ENCODE results near the gene ZNF593.
A peak's percentile ranks its signal among the peaks of the same experiment; 100 is the strongest.

The ZNF593 gene

DNA sequence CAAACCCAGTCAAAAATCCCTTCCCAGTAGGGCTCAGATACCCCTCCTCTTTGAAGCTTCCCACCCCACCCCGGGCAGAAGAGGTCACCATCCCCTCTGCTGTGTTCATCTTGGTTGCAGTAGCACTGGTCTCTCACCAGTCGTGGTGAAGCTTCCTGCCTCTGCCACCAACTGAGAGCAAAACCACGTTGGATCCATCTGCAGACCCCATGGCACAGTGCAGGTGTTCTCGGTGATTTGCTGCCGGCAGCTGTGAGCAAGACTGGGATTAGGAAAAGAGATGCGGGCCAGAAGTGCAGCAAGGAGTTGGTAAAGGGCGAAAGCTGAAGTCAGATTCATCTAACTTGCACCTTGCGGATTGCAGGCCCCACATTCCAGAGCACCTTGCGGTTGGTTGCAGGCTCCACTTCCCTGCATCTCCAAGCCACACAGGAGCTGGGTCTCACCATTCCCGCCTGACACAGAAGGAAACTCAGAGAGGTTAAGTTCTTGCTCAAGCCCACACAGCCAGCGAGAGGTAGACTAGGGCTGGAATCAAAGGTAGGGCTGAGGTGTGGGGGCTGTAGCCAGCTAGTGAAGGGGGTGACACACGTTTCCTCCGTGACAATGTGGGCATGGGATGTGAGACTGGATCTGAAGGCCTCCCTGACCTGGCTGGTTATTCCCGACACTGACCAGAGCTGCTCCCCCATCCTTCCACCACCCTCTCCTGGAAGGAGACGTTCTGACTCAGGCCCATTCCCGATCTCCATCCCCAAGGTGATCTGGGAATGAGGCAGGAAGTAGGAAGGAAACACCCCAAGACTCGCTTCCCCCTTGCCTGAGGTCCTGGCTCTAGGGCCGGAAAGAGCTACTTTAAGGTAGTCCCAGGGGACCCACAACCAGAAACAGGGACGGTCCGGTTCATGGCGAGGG, 14.1 kb upstream of the ZNF593 start:
- Histone ChIP-seq H3K27me3 (ENCODE audit: control insufficient read depth, insufficient read depth, low read length) (peaks cover 81% of the 10 kb centered on the region), H3K9ac (ENCODE audit: low read depth, low read length) (no peak overlapping the region), H3K4me1 (ENCODE audit: control insufficient read depth, insufficient read depth, low read length) (peaks cover 30% of the 10 kb centered on the region), H3K4me3 (ENCODE audit: low read depth, low read length) (peak overlapping the region; percentile 53), H3K36me3 (ENCODE audit: control insufficient read depth, insufficient read depth, low read length) (no peaks in the 10 kb centered on the region), H3K9me3 (ENCODE audit: control insufficient read depth, insufficient read depth, low read length) (no peaks in the 10 kb centered on the region)

DNA sequence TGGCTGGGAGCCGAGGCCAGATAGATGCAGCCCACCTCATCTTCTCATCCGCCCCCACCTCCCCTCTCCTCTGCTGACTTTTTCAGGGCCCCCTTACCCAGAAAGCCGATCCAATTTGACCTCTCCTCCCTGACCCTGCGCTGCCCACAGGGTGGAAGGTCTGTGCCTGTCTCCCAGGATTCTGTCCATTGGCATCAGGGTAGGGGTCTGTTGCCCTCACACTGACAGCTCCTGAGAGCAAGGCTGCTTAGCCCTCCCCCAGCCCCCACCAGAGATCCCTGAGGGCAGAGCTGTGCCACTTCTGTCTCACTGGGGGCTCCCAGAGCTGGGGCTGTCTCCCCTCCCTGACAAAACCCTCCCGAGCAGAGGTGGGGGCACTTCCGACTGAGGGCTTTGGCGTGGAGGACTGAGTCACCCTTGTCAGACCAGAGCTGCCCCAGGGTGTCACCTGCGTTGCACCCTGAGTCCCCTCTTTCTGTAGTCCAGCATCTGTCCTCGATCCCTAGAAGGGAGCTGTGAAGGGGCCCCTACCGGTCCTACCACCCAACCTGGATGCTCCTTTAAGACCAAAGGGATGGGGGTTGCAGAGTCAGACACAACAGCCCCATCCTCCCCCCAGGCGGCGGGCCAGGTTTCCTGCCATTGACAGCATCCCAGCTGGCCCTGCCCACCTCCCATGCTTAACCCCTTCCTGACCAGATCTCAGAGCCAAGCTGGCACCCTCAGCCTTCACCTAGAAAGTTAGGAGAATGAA, 13.2 kb upstream of the ZNF593 start:
- H3K27me3 ChIP-seq (ENCODE audit: control insufficient read depth, insufficient read depth, low read length), result peaks cover 84% of the 10 kb centered on the region
- H3K36me3 ChIP-seq (ENCODE audit: control insufficient read depth, insufficient read depth, low read length), result no peaks in the 10 kb centered on the region
- peaks cover 35% of the 10 kb centered on the region for H3K4me1 ChIP-seq (ENCODE audit: control insufficient read depth, insufficient read depth, low read length)
- H3K9ac ChIP-seq (ENCODE audit: low read depth, low read length), result no peak overlapping the region
- H3K4me3 ChIP-seq (ENCODE audit: low read depth, low read length), result peak overlapping the region; percentile 53
- no peaks in the 10 kb centered on the region for H3K9me3 ChIP-seq (ENCODE audit: control insufficient read depth, insufficient read depth, low read length)

DNA sequence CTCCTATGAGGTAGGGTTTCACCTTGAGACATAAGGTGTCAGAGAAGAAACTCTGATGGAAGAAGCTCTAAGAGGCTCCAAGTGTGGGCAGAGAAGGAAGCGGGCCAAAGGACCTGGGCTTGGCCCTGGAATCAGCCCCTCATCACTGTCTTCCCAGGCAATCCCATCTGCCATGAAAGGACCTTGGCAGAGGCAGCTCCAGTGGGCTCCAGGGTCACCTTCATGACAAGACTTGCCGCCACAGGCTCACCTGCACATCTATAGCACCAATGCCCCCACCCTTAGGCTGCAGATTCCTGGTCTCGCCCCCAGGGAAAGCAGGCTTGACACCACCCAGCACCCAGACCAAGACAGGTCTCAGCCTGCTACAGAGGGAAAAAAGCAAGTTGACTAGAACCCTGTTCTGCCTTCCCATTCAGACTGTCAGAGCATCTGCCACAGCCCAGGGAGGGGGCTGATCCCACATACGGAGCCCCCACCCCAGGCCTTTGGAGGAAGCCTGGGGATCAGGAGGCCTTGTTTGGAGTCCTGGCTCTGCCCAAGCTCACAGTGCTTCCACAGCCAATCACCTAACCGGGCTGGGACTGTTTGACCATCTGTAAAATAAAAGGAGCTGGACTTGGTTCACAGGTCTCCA, 11.3 kb upstream of the ZNF593 start:
- no peak overlapping the region for H3K4me3 ChIP-seq (ENCODE audit: low read depth, low read length)
- H3K9ac ChIP-seq (ENCODE audit: low read depth, low read length), result no peak overlapping the region

DNA sequence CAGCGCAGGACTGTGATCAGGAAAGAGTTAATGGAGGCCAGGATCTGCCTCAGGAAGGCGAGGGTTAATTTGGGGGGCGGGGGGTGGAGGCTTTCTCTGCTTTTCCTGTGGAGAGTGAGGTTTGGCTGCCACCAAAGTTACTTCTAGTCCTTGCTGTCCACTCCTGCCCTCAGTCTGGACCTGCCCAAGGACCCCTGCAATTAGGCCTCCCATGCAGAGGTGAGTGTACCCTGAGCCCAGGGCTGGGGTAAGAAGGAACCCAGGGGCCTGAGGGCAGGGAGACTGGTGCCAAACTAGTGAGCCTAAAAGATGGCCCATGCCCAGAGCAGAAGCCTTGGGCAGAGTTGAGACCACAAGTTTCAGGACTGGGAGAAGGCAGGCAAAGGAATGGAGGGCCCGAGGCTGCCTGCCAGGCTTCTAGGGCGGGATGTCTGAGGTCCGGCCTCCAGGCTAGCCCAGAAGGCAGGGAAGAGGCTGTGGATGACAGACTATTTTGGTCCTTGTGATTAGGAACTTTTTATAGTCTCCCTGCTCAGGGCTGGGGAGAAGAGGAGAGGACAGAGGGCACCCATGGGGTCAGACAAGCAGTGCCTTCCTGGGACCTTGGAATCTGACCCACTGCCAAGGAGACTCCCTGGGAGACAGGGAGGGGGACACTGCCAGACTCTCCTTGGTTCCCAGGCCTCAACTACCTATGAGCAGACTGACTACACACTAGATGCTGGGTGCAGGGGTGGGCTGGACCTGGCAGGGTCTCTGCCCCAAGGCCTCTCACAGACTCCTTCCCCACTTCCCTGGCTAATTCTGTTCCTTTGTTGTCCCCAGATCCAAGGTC, 10.6 kb upstream of the ZNF593 start, which contains the start of gene FAM110D:
Gene FAM110D (plus strand): TSS at position 172 of the 835 bp plus-strand sequence. CDS start 2,213 bp downstream, outside the sequence.
- Histone ChIP-seq H3K9me3 (ENCODE audit: control insufficient read depth, insufficient read depth, low read length) (no peaks in the 10 kb centered on the region), H3K4me3 (ENCODE audit: low read depth, low read length) (no peak within 1 kb of the TSS), H3K27me3 (ENCODE audit: control insufficient read depth, insufficient read depth, low read length) (peaks cover 84% of the 10 kb centered on the region), H3K9ac (ENCODE audit: low read depth, low read length) (no peak within 1 kb of the TSS), H3K4me1 (ENCODE audit: control insufficient read depth, insufficient read depth, low read length) (peaks cover 39% of the 10 kb centered on the region), H3K36me3 (ENCODE audit: control insufficient read depth, insufficient read depth, low read length) (no peaks in the 10 kb centered on the region)

More for the DNA sequence above, 11.3 kb upstream of the ZNF593 start:
- H3K36me3 ChIP-seq (ENCODE audit: control insufficient read depth, insufficient read depth, low read length), result no peaks in the 10 kb centered on the region
- H3K9me3 ChIP-seq (ENCODE audit: control insufficient read depth, insufficient read depth, low read length), result no peaks in the 10 kb centered on the region
- H3K4me1 ChIP-seq (ENCODE audit: control insufficient read depth, insufficient read depth, low read length), result peaks cover 39% of the 10 kb centered on the region
- peaks cover 85% of the 10 kb centered on the region for H3K27me3 ChIP-seq (ENCODE audit: control insufficient read depth, insufficient read depth, low read length)

DNA sequence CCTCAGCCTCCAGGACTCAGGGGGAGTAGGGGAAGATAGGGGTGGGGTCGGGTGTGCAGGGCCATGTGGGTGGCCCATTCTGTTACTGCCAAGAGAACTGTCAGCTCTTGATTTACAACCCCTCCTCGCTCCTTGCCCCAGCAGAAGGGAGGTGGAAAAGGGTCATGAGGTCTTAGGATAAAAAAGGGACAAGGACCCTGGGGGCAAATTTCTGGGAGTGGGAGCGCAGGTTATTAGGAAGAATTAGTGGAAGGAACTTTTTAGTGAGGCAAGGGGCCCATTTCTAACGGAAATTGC, 10.0 kb upstream of the ZNF593 start:
- Histone ChIP-seq H3K4me1 (ENCODE audit: control insufficient read depth, insufficient read depth, low read length) (peaks cover 40% of the 10 kb centered on the region), H3K36me3 (ENCODE audit: control insufficient read depth, insufficient read depth, low read length) (no peaks in the 10 kb centered on the region), H3K9ac (ENCODE audit: low read depth, low read length) (no peak overlapping the region), H3K27me3 (ENCODE audit: control insufficient read depth, insufficient read depth, low read length) (peaks cover 80% of the 10 kb centered on the region), H3K9me3 (ENCODE audit: control insufficient read depth, insufficient read depth, low read length) (no peaks in the 10 kb centered on the region), H3K4me3 (ENCODE audit: low read depth, low read length) (no peak overlapping the region)

DNA sequence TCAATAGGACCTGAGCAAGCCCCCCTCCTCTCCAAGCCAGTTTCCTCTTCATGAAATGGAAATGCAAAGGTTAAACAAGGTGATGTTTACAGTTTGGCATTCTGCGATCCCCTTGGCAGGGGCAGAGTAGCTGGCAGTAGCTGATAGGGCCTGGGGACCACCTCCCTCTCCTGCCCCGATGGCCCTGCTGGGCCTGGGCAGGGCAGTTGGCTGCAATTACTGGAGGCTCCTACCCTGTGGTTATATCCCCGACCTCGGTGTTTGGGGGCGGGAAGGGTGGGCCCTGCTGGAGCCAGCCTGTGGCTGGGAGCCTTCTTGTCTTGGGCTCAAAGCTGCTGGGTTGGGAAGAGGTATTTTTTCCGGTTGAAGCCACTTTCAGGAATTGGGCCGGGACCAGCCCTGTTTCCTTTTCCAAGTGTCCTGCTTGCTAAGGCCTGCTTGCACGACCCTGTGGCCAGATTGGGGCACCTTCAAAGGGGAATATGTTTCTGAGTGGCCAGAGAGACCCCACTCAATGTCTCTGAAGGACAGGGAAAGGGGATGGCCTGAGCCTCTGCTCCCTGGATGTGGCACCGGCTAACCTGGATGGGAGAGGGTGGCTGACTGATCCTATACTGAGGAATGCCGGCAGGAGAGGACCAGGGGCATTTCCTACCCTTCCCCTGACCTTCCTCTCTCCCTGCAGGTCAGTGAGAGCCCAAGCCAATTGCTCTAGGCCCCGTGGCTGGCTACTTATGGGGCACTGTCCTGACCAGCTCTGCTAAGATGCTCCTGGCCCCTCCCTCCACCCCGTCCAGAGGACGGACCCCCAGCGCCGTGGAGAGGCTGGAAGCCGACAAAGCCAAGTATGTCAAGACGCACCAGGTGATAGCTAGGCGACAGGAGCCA, 8.9 kb upstream of the ZNF593 start:
- Histone ChIP-seq H3K36me3 (ENCODE audit: control insufficient read depth, insufficient read depth, low read length) (no peaks in the 10 kb centered on the region), H3K27me3 (ENCODE audit: control insufficient read depth, insufficient read depth, low read length) (peaks cover 76% of the 10 kb centered on the region), H3K9ac (ENCODE audit: low read depth, low read length) (no peak overlapping the region), H3K9me3 (ENCODE audit: control insufficient read depth, insufficient read depth, low read length) (no peaks in the 10 kb centered on the region), H3K4me3 (ENCODE audit: low read depth, low read length) (peak overlapping the region; percentile 52), H3K4me1 (ENCODE audit: control insufficient read depth, insufficient read depth, low read length) (peaks cover 40% of the 10 kb centered on the region)

DNA sequence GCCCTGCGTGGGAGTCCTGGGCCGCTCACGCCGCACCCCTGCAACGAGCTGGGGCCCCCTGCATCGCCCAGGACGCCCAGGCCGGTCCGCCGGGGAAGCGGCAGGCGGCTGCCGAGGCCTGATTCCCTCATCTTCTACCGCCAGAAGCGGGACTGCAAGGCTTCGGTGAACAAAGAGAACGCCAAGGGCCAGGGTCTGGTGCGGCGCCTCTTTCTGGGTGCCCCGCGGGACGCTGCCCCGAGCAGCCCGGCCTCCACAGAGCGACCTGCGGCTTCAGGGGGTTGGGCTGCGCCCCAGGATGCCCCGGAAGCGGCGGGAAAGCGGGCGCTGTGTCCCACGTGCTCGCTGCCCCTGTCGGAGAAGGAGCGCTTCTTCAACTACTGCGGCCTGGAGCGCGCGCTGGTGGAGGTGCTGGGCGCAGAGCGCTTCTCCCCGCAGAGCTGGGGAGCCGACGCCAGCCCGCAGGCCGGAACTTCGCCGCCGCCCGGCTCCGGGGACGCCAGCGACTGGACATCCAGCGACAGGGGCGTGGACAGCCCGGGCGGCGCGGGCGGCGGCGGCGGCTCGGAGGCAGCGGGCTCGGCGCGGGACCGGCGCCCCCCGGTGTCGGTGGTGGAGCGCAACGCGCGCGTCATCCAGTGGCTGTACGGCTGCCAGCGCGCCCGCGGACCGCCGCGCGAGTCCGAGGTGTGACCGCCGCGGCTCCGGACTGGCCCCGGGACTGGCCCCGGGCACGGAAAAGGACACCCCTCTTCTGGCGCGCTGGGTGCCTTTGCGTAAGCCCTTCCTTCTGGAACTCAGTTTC, 8.1 kb upstream of the ZNF593 start:
- Histone ChIP-seq H3K4me3 (ENCODE audit: low read depth, low read length) (peak overlapping the region; percentile 52), H3K9ac (ENCODE audit: low read depth, low read length) (peak overlapping the region; percentile 12)

DNA sequence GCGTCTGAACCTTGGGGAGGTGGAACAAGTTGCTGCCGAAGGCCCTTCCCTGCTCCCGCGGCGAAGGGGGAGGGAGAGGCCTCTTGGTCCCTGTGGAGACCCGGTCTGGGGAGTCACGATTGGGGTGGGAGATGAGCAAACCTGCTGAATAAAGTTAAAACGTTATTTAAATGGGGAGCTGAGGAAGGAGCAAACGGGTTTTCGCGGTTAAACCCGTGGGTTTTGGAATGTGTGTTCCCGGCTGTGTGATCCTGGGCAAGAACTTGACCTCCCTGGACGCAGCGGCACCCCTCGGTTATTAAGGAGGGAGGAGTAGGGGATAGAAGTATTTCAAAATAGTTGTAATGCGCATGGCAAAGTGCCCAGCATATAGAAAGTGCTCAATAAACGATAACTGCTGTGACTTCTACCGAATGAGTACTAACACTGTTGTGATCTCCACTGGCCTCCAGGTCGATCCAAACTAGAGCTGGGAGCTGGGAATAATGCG, 7.4 kb upstream of the ZNF593 start:
- Histone ChIP-seq H3K4me1 (ENCODE audit: control insufficient read depth, insufficient read depth, low read length) (peaks cover 34% of the 10 kb centered on the region), H3K9me3 (ENCODE audit: control insufficient read depth, insufficient read depth, low read length) (no peaks in the 10 kb centered on the region), H3K9ac (ENCODE audit: low read depth, low read length) (no peak overlapping the region), H3K4me3 (ENCODE audit: low read depth, low read length) (peak overlapping the region; percentile 45), H3K36me3 (ENCODE audit: control insufficient read depth, insufficient read depth, low read length) (no peaks in the 10 kb centered on the region), H3K27me3 (ENCODE audit: control insufficient read depth, insufficient read depth, low read length) (peaks cover 74% of the 10 kb centered on the region)

More for the DNA sequence above, 8.1 kb upstream of the ZNF593 start:
- Histone ChIP-seq H3K36me3 (ENCODE audit: control insufficient read depth, insufficient read depth, low read length) (no peaks in the 10 kb centered on the region), H3K27me3 (ENCODE audit: control insufficient read depth, insufficient read depth, low read length) (peaks cover 70% of the 10 kb centered on the region), H3K4me1 (ENCODE audit: control insufficient read depth, insufficient read depth, low read length) (peaks cover 34% of the 10 kb centered on the region), H3K9me3 (ENCODE audit: control insufficient read depth, insufficient read depth, low read length) (no peaks in the 10 kb centered on the region)

DNA sequence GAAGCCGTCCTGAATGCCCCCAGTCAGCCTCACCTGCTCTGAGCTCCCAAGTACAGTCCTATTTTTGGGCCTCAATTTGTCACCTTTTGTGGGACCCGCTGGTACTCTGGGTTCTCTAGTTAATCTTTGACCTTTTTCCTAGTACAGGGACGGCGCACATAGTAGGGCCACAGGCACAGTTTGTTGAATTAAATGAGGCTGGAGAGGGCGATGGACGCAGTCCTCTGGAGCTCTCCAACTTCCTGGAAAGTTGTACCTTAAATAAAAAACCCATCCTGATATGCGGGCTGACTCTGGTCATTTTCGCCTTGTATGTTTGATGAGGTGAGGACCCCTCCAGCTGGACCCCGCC, 6.0 kb upstream of the ZNF593 start:
- H3K4me3 ChIP-seq (ENCODE audit: low read depth, low read length), result peak overlapping the region; percentile 61
- peaks cover 25% of the 10 kb centered on the region for H3K4me1 ChIP-seq (ENCODE audit: control insufficient read depth, insufficient read depth, low read length)
- H3K27me3 ChIP-seq (ENCODE audit: control insufficient read depth, insufficient read depth, low read length), result peaks cover 68% of the 10 kb centered on the region
- H3K36me3 ChIP-seq (ENCODE audit: control insufficient read depth, insufficient read depth, low read length), result no peaks in the 10 kb centered on the region
- no peak overlapping the region for H3K9ac ChIP-seq (ENCODE audit: low read depth, low read length)
- no peaks in the 10 kb centered on the region for H3K9me3 ChIP-seq (ENCODE audit: control insufficient read depth, insufficient read depth, low read length)

Measured in iPS-15b (cell line).